ENCODE results near the gene LTB. TPM values are rescaled to one million over a fixed set of nuclear protein-coding genes. Genes with fewer than 3 reads are reported as not detected.

The LTB gene
- total RNA-seq, 3 donors from 2014 or later = 0.96 to 1.0 TPM; not detected in 1

GRCh38 chr6:31579119-31579505, 3.1 kb downstream of the LTB start:
- H3K27me3 ChIP-seq = no peaks in the 10 kb centered on the region
- H3K9me3 ChIP-seq = no peaks in the 10 kb centered on the region
- no peak overlapping the region for H3K27ac ChIP-seq
- no peak overlapping the region for H3K4me3 ChIP-seq
- intact Hi-C loops (cut with DNase I; ENCODE audit: low total_unique reads) = no loop called here
- no peak for DNase-seq (ENCODE audit: low spot score in 2 of 2)
- no peaks in the 10 kb centered on the region for H3K4me1 ChIP-seq
- H3K36me3 ChIP-seq = no peaks in the 10 kb centered on the region
- TF ChIP-seq, protein P1, sequence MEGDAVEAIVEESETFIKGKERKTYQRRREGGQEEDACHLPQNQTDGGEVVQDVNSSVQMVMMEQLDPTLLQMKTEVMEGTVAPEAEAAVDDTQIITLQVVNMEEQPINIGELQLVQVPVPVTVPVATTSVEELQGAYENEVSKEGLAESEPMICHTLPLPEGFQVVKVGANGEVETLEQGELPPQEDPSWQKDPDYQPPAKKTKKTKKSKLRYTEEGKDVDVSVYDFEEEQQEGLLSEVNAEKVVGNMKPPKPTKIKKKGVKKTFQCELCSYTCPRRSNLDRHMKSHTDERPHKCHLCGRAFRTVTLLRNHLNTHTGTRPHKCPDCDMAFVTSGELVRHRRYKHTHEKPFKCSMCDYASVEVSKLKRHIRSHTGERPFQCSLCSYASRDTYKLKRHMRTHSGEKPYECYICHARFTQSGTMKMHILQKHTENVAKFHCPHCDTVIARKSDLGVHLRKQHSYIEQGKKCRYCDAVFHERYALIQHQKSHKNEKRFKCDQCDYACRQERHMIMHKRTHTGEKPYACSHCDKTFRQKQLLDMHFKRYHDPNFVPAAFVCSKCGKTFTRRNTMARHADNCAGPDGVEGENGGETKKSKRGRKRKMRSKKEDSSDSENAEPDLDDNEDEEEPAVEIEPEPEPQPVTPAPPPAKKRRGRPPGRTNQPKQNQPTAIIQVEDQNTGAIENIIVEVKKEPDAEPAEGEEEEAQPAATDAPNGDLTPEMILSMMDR (IDR thresholded peaks at IDR 0.05) = no peak
- TF ChIP-seq POLR2A (IDR thresholded peaks at IDR 0.05) (no peak), POLR2AphosphoS5 (IDR thresholded peaks at IDR 0.05) (no peak)

DNA sequence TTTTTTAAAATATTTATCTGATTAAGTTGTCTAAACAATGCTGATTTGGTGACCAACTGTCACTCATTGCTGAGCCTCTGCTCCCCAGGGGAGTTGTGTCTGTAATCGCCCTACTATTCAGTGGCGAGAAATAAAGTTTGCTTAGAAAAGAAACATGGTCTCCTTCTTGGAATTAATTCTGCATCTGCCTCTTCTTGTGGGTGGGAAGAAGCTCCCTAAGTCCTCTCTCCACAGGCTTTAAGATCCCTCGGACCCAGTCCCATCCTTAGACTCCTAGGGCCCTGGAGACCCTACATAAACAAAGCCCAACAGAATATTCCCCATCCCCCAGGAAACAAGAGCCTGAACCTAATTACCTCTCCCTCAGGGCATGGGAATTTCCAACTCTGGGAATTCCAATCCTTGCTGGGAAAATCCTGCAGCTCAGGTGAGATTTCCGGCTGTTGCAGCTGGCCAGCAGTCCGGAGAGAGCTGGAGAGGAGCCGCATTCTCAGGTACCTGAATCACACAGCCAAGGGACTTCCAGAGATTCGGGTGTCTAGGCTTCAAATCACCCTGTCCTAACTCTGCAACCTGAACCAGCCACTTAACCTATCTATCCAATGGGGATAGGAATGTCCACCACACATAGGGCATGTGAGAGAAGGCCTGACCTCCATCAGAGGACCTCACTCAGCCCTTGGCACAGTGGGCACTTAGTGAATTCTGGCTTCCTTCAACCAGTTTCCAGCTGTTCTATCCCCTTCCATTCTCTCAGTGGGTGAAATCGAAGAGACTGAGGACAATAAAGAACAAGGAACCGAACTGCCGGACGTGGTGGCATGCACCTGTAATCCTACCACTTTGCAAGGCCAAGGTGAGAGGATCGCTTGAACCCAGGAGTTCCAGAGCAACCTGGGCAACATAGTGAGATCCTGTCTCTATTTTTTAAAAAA, 3.8 kb downstream of the LTB start:
- DNase-seq (ENCODE audit: low spot score in 2 of 2) = no peak
- Histone ChIP-seq H3K4me1 (no peaks in the 10 kb centered on the region), H3K9me3 (no peaks in the 10 kb centered on the region), H3K27ac (no peak overlapping the region), H3K27me3 (no peaks in the 10 kb centered on the region), H3K36me3 (no peaks in the 10 kb centered on the region), H3K4me3 (no peak overlapping the region)
- intact Hi-C loops (cut with DNase I; ENCODE audit: low total_unique reads) = no loop called here
- TF ChIP-seq POLR2A (IDR thresholded peaks at IDR 0.05) (no peak), POLR2AphosphoS5 (IDR thresholded peaks at IDR 0.05) (no peak)
- TF ChIP-seq, protein P1 (IDR thresholded peaks at IDR 0.05) = no peak

DNA sequence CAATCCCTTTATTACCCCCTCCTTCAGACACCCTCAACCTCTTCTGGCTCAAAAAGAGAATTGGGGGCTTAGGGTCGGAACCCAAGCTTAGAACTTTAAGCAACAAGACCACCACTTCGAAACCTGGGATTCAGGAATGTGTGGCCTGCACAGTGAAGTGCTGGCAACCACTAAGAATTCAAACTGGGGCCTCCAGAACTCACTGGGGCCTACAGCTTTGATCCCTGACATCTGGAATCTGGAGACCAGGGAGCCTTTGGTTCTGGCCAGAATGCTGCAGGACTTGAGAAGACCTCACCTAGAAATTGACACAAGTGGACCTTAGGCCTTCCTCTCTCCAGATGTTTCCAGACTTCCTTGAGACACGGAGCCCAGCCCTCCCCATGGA, 4.7 kb downstream of the LTB start:
- Histone ChIP-seq H3K9me3 (no peaks in the 10 kb centered on the region), H3K4me3 (no peak overlapping the region), H3K36me3 (no peaks in the 10 kb centered on the region), H3K4me1 (no peaks in the 10 kb centered on the region), H3K27me3 (no peaks in the 10 kb centered on the region), H3K27ac (no peak overlapping the region)
- no peak for DNase-seq (ENCODE audit: low spot score in 2 of 2)
- TF ChIP-seq, protein P1 (IDR thresholded peaks at IDR 0.05) = no peak
- TF ChIP-seq POLR2AphosphoS5 (IDR thresholded peaks at IDR 0.05) = no peak
- no peak for TF ChIP-seq POLR2A (IDR thresholded peaks at IDR 0.05)
- intact Hi-C loops (cut with DNase I; ENCODE audit: low total_unique reads) = no loop called here

GRCh38 chr6:31576897-31577578, 5.2 kb downstream of the LTB start:
- intact Hi-C loops (cut with DNase I; ENCODE audit: low total_unique reads) = no loop called here
- DNase-seq (ENCODE audit: low spot score in 2 of 2) = no peak
- no peaks in the 10 kb centered on the region for H3K4me1 ChIP-seq
- no peaks in the 10 kb centered on the region for H3K27me3 ChIP-seq
- H3K27ac ChIP-seq = no peak overlapping the region
- TF ChIP-seq, protein P1 (IDR thresholded peaks at IDR 0.05) = no peak
- no peak for TF ChIP-seq POLR2A (IDR thresholded peaks at IDR 0.05)
- TF ChIP-seq POLR2AphosphoS5 (IDR thresholded peaks at IDR 0.05) = no peak
- no peaks in the 10 kb centered on the region for H3K36me3 ChIP-seq
- no peaks in the 10 kb centered on the region for H3K9me3 ChIP-seq
- no peak overlapping the region for H3K4me3 ChIP-seq
